Stimulated activated CD8-positive, alpha-beta memory T cell treated with anti-CD3 and anti-CD28 coated beads, Interleukin-4, amount 100 ng/mL, for 48 hours (primary cell): ENCODE measurements around the gene DNPEP.
"Not testable (repeated sequence)": the region's sequence is repeated elsewhere in the genome, so short reads cannot be mapped to it uniquely, and the experiment has no call there.

Source experiments
- DNase-seq: peaks from one replicate; pipeline ENCODE4 v3.0.0-alpha.2; 2020

DNPEP gene

DNA sequence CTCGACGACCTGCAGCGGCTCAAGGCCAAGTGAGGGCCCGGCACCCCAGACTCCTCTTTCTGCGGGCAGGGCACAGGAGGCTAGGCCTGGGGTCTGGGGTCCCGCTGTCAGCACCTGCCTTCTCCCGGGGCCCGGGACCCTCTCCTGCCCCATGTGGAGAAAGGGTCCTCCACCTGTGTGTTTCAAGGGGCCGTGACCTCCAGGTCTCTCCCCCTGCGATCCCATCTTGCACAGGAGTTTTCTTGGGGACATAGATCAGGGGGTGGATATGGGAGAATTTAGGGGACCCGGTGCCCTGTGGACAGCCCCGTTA lies 31.3 kb upstream of the DNPEP start:
- DNase-seq = no peak

DNA sequence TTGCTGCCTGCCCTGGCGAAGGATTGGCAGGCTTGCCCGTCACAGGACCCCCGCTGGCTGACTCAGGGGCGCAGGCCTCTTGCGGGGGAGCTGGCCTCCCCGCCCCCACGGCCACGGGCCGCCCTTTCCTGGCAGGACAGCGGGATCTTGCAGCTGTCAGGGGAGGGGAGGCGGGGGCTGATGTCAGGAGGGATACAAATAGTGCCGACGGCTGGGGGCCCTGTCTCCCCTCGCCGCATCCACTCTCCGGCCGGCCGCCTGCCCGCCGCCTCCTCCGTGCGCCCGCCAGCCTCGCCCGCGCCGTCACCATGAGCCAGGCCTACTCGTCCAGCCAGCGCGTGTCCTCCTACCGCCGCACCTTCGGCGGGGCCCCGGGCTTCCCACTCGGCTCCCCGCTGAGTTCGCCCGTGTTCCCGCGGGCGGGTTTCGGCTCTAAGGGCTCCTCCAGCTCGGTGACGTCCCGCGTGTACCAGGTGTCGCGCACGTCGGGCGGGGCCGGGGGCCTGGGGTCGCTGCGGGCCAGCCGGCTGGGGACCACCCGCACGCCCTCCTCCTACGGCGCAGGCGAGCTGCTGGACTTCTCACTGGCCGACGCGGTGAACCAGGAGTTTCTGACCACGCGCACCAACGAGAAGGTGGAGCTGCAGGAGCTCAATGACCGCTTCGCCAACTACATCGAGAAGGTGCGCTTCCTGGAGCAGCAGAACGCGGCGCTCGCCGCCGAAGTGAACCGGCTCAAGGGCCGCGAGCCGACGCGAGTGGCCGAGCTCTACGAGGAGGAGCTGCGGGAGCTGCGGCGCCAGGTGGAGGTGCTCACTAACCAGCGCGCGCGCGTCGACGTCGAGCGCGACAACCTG lies 30.7 kb upstream of the DNPEP start, which contains the start of gene DES:
DES (plus strand) TSS at position 223 of the 857 bp plus-strand sequence; CDS start at position 309, 86 bp downstream.
- no peak for DNase-seq

DNA sequence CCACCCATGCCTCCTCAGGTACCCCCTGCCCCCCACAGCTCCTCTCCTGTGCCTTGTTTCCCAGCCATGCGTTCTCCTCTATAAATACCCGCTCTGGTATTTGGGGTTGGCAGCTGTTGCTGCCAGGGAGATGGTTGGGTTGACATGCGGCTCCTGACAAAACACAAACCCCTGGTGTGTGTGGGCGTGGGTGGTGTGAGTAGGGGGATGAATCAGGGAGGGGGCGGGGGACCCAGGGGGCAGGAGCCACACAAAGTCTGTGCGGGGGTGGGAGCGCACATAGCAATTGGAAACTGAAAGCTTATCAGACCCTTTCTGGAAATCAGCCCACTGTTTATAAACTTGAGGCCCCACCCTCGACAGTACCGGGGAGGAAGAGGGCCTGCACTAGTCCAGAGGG lies 29.7 kb upstream of the DNPEP start:
- DNase-seq = no peak

- DNase-seq = no peak
Measured at GRCh38 chr2:219416938-219417337, 29.2 kb upstream of the DNPEP start.

- no peak for DNase-seq
Measured at GRCh38 chr2:219416235-219416602, 28.5 kb upstream of the DNPEP start.

GRCh38 chr2:219415580-219416234 lies 28.0 kb upstream of the DNPEP start:
- DNase-seq = no peak

GRCh38 chr2:219414857-219415256 lies 27.1 kb upstream of the DNPEP start:
- DNase-seq = no peak

DNA sequence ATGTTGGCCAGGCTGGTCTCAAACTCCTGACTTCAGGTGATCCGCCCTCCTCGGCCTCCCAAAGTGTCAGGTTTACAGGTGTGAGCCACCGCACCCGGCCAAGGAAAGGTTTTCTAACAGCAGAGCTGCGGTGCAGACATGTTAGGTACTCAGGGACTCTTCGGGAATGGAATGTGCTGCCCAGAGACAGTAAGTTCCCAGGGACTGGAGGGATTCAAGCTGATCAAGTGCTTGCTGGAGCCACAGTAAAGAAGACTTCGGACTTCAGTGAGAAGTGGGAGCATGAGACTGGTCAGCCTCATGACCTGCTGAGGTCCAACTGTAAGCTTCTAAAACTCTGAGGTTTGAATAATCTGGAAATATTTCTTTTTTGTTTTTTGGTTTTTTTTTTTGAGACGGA lies 22.7 kb upstream of the DNPEP start:
- no peak for DNase-seq

GRCh38 chr2:219409619-219410018 lies 21.9 kb upstream of the DNPEP start:
- no peak for DNase-seq

- DNase-seq = no peak
Measured at GRCh38 chr2:219408631-219409030, 20.9 kb upstream of the DNPEP start.

- no peak for DNase-seq
Measured at GRCh38 chr2:219408204-219408603, 20.5 kb upstream of the DNPEP start.

GRCh38 chr2:219407343-219407742 lies 19.6 kb upstream of the DNPEP start:
- DNase-seq = not testable (repeated sequence)

DNA sequence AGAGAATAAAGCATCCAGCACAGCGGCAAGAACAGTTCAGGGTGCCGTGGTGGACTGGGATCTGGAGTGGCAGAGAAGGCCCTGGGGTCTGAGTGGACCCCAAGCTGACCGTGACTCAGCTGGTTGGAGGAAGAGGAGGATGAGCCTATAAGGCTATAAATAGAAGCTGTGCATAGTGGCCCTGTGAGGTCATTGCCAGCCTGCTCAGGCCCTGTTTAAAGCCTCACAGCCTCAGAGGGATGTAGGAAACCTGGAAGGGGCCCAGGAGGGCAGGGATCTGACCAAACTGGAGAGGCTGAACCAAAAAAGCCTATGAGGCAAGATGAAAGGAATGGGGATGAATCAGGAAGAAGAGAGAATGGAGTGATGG lies 19.1 kb upstream of the DNPEP start:
- no peak for DNase-seq

- no peak for DNase-seq
Measured at GRCh38 chr2:219405958-219406860, 18.5 kb upstream of the DNPEP start.

DNA sequence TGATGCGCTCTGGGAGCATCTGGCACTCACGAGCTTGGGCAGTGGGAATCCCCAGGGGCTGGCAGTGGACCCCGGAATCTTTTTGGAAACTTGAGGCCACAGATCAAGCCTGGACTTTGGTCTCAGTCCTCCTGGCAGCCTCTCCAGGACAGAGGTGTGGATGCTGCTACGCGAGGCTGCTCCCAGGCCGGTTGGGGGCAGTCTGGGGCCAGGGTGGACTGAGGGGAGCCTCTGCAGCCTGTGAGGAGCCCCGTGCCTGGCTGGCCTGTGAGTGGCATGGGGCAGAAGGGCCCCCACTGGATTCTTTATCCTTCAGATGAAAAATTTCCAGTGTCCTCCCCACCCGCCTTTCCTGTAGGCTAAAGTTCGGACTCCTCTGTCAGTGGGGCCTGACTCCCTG lies 17.7 kb upstream of the DNPEP start:
- DNase-seq = no peak

- no peak for DNase-seq
Measured at GRCh38 chr2:219404954-219405353, 17.2 kb upstream of the DNPEP start.

GRCh38 chr2:219404291-219404910 lies 16.7 kb upstream of the DNPEP start:
- DNase-seq = no peak

GRCh38 chr2:219403861-219404260 lies 16.1 kb upstream of the DNPEP start:
- DNase-seq = no peak

DNA sequence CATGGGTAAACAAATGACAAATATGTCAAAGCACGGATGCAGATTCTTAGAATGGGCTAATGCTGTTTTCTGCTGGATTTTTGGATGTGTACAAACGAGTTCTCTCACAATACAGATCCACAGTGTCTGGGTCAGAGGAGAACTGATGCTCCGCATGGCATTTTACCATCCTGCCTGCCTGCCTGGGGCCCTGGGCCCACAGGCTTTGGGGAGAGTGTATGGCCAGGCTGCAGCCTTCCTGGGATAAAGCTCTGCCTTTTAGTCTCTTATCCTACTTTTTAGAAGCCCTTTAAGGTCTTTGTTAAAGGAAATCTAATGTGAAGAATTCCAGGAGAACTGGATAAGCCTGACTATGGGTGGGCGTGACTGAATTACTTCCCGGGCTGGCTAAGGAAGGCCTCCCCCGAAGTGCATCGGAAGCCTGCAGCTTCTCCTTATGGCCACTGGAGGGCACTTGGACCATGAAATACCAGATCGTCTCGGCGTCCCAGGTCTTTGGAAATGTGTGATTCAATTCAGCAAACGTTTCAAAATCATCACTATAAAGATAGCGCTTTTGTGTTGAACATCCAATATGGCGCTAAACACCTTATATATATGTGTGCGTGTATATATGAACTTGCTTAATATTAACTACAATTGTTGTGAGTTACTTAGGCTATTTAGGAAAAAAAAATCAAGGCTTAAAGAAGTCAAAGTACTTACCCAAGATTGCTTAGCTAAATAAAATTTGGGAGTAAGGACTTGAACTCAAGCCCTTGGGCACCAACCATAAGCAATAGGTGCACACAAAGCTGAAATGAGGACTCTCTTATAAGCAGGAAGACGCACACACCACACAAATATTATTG lies 15.2 kb upstream of the DNPEP start:
- DNase-seq = peak; percentile 70

DNA sequence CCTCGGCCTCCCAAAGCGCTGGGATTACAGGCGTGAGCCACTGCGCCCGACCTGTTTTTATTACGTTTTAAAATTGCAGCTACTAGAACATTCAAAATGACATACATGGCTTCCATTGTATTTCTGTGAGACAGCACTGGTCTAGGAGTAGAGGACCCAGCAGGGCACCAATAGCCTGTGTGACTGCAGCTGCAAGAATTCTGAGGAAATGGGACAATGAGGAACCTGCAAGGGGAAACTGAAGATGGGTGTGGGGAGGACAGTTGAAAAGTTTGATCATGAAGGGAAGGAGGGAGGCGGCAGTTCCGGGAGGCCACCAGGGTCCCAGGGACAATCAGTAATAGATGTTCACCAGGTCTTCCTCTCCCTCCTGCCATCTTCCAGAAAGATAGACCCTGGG lies 13.9 kb upstream of the DNPEP start:
- DNase-seq = no peak

DNA sequence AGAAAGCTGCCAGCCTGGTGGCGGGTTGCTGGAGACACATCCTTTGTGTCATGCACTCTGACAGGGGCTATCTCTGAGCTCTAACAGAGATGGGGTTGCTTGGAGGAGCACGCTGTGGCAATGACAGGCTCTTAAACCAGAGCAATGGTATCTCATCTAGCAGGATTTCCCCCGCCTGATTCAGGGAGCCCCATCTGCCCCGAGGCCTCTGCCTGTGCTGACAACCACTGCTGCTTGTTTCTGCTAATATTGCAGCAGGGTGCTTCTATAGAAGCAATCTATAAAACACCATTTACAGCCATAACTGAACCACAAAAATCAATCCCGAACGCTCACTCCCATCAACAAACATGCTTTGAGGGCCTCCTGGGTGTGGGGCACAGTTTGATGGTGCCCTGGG lies 12.8 kb upstream of the DNPEP start:
- DNase-seq = no peak
